HL-60 (cell line): ENCODE measurements around the gene PTMA.
"Not testable (repeated sequence)": the region's sequence is repeated elsewhere in the genome, so short reads cannot be mapped to it uniquely, and the experiment has no call there.

Source experiments
- DNase-seq, 2 experiments: peaks; one replicate each; pipeline ENCODE4 v3.0.0-alpha.2; 2010 to 2020; ENCODE audit warnings: low read depth in 1 of 2, low spot score in 1 of 2
- H3K27ac ChIP-seq: fragments of 250-450 bp; sonication (Bioruptor Pico); replicated peaks from 2 replicates; pipeline ENCODE4 v1.5.1; 2020; ENCODE audit warnings: mild to moderate bottlenecking, moderate library complexity
- H3K27me3 ChIP-seq: fragments of 250-450 bp; sonication (Bioruptor Pico); 2 replicates; pipeline ENCODE4 v1.5.1; 2021; ENCODE audit warnings: mild to moderate bottlenecking, moderate library complexity; ENCODE audit not compliant: insufficient read depth, poor library complexity, severe bottlenecking
- H3K4me3 ChIP-seq: replicated peaks from 2 replicates; pipeline ENCODE4 v1.5.1; 2011; ENCODE audit warnings: mild to moderate bottlenecking, control low read depth, low read length; ENCODE audit not compliant: insufficient read depth
- GABPA ChIP-seq: IDR thresholded peaks from 2 replicates; pipeline ENCODE4 v1.6.1; 2012; ENCODE audit warnings: low read depth
- POLR2AphosphoS5 ChIP-seq: IDR thresholded peaks from 2 replicates; pipeline ENCODE4 v1.6.1; 2012; ENCODE audit warnings: low read depth
- SPI1 ChIP-seq: IDR thresholded peaks from 2 replicates; pipeline ENCODE4 v1.6.1; 2012; ENCODE audit warnings: low read depth, mild to moderate bottlenecking, borderline replicate concordance
- TF ChIP-seq, protein P1 (sequence below): IDR thresholded peaks from 2 replicates; pipeline ENCODE4 v1.6.1; 2012; ENCODE audit warnings: low read depth; ENCODE audit not compliant: insufficient replicate concordance
- TF ChIP-seq, protein P2 (sequence below): IDR thresholded peaks from one replicate; pipeline ENCODE4 v1.5.1; 2011; ENCODE audit warnings: low read length, control low read depth, inconsistent platforms; ENCODE audit not compliant: insufficient read depth

PTMA gene

DNA sequence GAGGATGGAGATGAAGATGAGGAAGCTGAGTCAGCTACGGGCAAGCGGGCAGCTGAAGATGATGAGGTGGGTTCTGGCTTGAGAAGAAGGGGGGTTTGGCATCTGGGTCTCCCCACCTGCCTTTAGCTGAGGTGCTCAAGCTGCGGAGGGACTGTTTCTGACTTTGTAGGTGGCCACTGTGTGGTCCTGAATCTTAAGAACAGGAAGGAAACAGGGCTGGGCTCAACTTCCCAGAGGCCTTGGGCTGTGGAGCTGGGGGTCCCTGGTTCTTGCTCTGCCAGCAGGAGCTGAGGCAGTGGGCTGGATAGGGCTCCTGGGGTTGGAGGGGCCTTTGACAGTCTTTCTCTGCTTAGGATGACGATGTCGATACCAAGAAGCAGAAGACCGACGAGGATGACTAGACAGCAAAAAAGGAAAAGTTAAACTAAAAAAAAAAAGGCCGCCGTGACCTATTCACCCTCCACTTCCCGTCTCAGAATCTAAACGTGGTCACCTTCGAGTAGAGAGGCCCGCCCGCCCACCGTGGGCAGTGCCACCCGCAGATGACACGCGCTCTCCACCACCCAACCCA lies 4.2 kb downstream of the PTMA start:
- H3K4me3 ChIP-seq: peak overlapping the region; percentile 80

DNA sequence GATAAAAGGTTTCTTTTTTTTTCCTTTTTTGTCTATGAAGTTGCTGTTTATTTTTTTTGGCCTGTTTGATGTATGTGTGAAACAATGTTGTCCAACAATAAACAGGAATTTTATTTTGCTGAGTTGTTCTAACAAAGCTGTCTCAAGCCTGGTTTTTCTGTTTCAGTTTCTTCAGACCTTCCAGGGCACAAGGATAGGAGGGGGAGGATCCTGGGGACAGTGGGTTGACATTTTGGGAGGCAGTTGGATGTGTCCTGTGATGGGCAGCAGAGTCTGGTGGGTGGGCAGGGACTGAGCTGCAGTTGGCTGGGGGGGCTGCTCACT lies 5.0 kb downstream of the PTMA start:
- not testable (repeated sequence) for H3K4me3 ChIP-seq, H3K27me3 ChIP-seq, DNase-seq
- H3K27ac ChIP-seq: peak overlapping the region; percentile 39

More for the DNA sequence above, 4.2 kb downstream of the PTMA start:
- H3K27me3 ChIP-seq, DNase-seq: not testable (repeated sequence)
- H3K27ac ChIP-seq: peak overlapping the region; percentile 89
- TF ChIP-seq POLR2AphosphoS5: peak; percentile 36; the same call in 1 of the 2 replicates

DNA sequence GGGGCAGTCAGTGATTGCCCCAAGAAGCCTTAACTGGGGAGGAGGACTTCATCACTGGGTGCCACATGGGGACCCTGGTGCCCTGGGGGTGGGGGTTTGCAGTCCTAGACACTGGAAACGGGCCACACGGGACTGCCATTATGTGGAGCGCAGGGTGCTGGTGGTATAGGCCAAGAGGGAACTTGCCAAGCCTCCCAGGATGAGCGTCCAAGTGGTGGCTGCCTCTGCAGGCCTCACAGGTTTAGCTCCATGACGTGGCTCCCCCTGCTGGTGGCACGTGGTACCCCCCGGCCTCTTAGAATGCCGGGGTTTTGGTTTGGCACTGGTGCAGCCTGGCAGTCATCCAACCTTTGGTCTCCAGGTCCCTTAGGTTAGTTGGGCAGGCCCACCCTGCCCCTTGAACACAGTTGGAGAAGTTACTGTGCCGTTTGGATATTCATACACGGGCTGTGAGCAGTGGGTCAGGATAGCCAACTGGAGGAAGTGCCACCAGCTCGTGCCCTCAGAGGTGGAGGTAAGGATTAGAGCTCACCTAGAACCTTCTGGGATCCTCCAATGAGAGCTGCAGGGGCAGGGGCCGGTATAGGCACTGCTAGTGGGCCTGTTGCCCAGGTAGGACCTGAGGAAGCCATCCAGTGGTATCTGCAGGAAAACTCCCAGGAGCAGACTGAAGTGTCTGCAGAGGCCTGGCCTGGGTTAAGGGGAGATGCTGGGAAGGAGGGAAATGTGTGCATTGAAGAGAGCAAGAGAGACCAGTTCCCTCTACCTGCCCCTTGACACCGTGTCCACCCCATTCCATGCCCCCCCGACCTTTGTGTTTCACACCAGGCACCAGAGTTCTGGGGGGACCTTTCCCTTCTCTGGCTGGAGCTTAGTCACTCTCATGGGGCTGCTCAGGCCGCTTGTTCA lies 5.7 kb downstream of the PTMA start:
- peak; percentile 75 to 96 for DNase-seq
- TF ChIP-seq, protein P1, sequence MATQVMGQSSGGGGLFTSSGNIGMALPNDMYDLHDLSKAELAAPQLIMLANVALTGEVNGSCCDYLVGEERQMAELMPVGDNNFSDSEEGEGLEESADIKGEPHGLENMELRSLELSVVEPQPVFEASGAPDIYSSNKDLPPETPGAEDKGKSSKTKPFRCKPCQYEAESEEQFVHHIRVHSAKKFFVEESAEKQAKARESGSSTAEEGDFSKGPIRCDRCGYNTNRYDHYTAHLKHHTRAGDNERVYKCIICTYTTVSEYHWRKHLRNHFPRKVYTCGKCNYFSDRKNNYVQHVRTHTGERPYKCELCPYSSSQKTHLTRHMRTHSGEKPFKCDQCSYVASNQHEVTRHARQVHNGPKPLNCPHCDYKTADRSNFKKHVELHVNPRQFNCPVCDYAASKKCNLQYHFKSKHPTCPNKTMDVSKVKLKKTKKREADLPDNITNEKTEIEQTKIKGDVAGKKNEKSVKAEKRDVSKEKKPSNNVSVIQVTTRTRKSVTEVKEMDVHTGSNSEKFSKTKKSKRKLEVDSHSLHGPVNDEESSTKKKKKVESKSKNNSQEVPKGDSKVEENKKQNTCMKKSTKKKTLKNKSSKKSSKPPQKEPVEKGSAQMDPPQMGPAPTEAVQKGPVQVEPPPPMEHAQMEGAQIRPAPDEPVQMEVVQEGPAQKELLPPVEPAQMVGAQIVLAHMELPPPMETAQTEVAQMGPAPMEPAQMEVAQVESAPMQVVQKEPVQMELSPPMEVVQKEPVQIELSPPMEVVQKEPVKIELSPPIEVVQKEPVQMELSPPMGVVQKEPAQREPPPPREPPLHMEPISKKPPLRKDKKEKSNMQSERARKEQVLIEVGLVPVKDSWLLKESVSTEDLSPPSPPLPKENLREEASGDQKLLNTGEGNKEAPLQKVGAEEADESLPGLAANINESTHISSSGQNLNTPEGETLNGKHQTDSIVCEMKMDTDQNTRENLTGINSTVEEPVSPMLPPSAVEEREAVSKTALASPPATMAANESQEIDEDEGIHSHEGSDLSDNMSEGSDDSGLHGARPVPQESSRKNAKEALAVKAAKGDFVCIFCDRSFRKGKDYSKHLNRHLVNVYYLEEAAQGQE: peak; percentile 16
- peak; percentile 99 for TF ChIP-seq POLR2AphosphoS5
- TF ChIP-seq SPI1: no peak
- TF ChIP-seq GABPA: peak; percentile 56; the same call in 1 of the 2 replicates
- TF ChIP-seq, protein P2, sequence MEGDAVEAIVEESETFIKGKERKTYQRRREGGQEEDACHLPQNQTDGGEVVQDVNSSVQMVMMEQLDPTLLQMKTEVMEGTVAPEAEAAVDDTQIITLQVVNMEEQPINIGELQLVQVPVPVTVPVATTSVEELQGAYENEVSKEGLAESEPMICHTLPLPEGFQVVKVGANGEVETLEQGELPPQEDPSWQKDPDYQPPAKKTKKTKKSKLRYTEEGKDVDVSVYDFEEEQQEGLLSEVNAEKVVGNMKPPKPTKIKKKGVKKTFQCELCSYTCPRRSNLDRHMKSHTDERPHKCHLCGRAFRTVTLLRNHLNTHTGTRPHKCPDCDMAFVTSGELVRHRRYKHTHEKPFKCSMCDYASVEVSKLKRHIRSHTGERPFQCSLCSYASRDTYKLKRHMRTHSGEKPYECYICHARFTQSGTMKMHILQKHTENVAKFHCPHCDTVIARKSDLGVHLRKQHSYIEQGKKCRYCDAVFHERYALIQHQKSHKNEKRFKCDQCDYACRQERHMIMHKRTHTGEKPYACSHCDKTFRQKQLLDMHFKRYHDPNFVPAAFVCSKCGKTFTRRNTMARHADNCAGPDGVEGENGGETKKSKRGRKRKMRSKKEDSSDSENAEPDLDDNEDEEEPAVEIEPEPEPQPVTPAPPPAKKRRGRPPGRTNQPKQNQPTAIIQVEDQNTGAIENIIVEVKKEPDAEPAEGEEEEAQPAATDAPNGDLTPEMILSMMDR: peak; percentile 89
- Histone ChIP-seq H3K27me3 (no peaks in the 10 kb centered on the region), H3K27ac (peak overlapping the region; percentile 39), H3K4me3 (no peak overlapping the region)

DNA sequence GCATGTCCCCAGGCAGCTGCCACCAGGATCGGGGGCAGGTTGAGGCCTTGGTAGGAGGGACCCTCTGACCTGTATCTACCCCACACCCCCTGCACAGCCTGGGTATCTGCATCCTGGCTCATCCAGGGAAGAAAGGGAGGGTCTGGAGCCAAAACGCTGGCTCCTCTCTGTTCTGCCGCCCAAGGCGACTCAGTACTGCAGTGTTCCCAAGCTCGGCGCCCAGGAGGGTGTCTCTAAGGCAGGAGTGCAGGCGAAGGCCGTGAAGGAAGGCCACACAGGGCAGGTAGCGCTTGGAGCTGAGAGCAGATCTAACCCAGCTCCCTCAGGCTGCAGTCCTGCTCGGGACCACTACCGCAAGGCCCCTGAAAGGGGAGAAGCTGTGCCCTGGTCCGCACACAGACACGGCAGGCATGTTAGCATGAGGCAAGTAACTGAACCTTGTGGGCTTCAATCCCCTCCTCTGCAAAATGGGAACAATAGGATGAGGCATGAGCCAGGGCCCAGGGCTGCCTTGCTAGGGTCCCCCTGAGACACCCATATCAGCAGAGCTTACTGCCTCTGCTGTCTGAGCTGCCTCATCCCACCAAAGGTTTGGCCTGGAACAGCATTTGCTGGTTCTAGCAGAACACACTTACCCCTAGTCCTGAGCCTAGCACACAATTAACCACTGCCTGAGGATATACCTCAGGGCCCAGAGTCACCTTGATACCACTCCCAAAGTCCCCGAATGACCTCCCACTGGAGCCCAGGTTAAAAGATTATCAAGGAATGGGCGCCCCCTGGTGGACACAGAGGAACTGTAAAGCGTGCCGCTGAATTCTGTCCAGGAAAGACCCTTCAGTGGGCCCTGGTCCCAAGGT lies 6.5 kb downstream of the PTMA start:
- peak in 1 of 2 experiments; percentile 81 for DNase-seq
- TF ChIP-seq, protein P2: peak; percentile 64
- TF ChIP-seq SPI1 (peak; percentile 8; the same call in 1 of the 2 replicates), POLR2AphosphoS5 (peak; percentile 18), GABPA (no peak)
- TF ChIP-seq, protein P1: no peak
- peak overlapping the region; percentile 39 for H3K27ac ChIP-seq
- no peak overlapping the region for H3K4me3 ChIP-seq
- no peaks in the 10 kb centered on the region for H3K27me3 ChIP-seq
